Measurements from ENCODE around the gene OOEP.
"Not testable (repeated sequence)": the region's sequence is repeated elsewhere in the genome, so short reads cannot be mapped to it uniquely, and the experiment has no call there.

OOEP gene

GRCh38 chr6:73369563-73369962, at the start of gene OOEP:
Gene OOEP (minus strand): TSS chr6:73369897. CDS start chr6:73369792, 105 bp downstream.
- no peak for DNase-seq

GRCh38 chr6:73418081-73418741, 48.5 kb upstream of the OOEP start:
- no peak for DNase-seq

- no peak for DNase-seq
These were observed 43.4 kb upstream of the OOEP start for GRCh38 chr6:73413102-73413501.

GRCh38 chr6:73409395-73409794, 39.7 kb upstream of the OOEP start:
- DNase-seq: no peak

GRCh38 chr6:73400656-73401055, 31.0 kb upstream of the OOEP start:
- DNase-seq: no peak

GRCh38 chr6:73395875-73396274, 26.2 kb upstream of the OOEP start:
- no peak for DNase-seq

GRCh38 chr6:73394577-73395354, 25.1 kb upstream of the OOEP start, which contains the start of gene DDX43:
Gene DDX43 (plus strand): TSS chr6:73394828. CDS start chr6:73394906, 78 bp downstream.
- DNase-seq: peak; percentile 54

GRCh38 chr6:73393278-73393677, 23.6 kb upstream of the OOEP start:
- DNase-seq: no peak

- DNase-seq: not testable (repeated sequence)
These were observed 22.5 kb upstream of the OOEP start for GRCh38 chr6:73392188-73392587.

- DNase-seq: no peak
These were observed 22.0 kb upstream of the OOEP start for GRCh38 chr6:73391675-73392074.

- DNase-seq: no peak
These were observed 20.2 kb upstream of the OOEP start for GRCh38 chr6:73389854-73390253.

GRCh38 chr6:73388800-73389512, 19.3 kb upstream of the OOEP start:
- DNase-seq: no peak

GRCh38 chr6:73388433-73388799, 18.7 kb upstream of the OOEP start:
- DNase-seq: no peak

- DNase-seq: no peak
These were observed 12.9 kb upstream of the OOEP start for GRCh38 chr6:73382462-73383113.

- DNase-seq: not testable (repeated sequence)
These were observed 11.8 kb upstream of the OOEP start for GRCh38 chr6:73381531-73381930.

- DNase-seq: no peak
These were observed 7.5 kb upstream of the OOEP start for GRCh38 chr6:73377225-73377624.

- no peak for DNase-seq
These were observed 5.5 kb upstream of the OOEP start for GRCh38 chr6:73375216-73375615.

- no peak for DNase-seq
These were observed 2.8 kb upstream of the OOEP start for GRCh38 chr6:73372516-73372915.

GRCh38 chr6:73371984-73372383, 2.3 kb upstream of the OOEP start:
- DNase-seq: no peak

- no peak for DNase-seq
These were observed 540 bp downstream of the OOEP start for GRCh38 chr6:73369157-73369556.

GRCh38 chr6:73368675-73369074, 1.0 kb downstream of the OOEP start:
- DNase-seq: no peak

- DNase-seq: no peak
These were observed 1.8 kb downstream of the OOEP start for GRCh38 chr6:73367761-73368355.

- no peak for DNase-seq
These were observed 5.1 kb downstream of the OOEP start for GRCh38 chr6:73364549-73364948.
